GM12864 (cell line): ENCODE results near the gene AKAP8L.

Source experiments
- DNase-seq: peaks from one replicate; pipeline ENCODE4 v3.0.0-alpha.2; 2011; ENCODE audit warnings: low read depth
- H3K4me3 ChIP-seq: 2 replicates; pipeline ENCODE4 v1.5.1; 2011; ENCODE audit warnings: mild to moderate bottlenecking, low read depth, low read length, control low read depth
- TF ChIP-seq, protein P1 (sequence below): IDR thresholded peaks from 2 replicates; pipeline ENCODE4 v1.5.1; 2011; ENCODE audit warnings: low read depth, mild to moderate bottlenecking, moderate library complexity, low read length, control low read depth, inconsistent platforms; ENCODE audit errors: missing control alignments

Gene AKAP8L

DNA sequence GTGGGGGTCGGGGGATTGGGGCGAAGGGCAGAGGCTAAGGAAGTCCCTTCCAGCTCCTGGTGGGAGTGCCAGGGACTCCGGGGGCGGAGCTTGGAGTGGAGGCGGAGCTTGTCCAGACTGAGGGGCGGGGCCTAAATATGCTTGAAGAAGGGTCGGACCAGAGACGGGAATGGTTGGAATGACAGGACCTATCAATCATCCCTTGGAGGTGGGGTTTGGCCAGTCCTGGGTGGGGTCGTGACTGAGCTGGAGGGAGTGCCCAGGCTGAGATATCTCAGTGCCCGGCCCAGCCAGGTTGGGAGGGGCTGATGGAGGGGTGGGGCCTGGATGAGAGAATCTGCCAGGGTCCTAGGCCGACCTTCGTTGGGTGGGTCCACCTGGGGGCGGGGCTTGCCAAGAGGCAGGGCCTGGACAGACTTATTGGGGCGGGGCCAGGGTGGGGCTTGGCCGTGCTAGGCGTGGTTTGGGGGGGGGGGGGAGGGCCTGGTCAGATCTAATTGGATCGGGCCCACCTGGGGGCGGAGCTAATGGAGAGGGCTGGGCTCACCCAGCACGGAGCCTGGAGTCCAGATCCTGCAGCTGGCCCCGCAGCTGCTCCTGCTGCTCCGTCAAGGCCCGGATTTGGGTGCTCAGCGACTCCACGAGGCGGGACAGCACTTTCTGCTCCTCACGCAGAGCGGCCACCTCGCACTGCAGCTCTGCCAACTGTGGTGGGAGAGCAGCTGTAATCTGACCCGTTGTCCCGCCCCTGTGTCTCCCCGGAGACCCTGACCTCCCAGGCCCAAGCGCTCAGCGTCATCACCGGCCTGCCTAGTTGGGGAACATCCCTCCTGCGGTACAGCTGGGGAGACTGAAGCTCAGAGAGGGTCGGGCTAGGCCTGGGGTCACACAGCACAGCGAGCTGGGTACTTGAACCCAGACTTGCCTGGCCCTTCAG lies 33.6 kb upstream of the AKAP8L start:
- no peak for DNase-seq
- H3K4me3 ChIP-seq, result no peak overlapping the region
- TF ChIP-seq, protein P1, sequence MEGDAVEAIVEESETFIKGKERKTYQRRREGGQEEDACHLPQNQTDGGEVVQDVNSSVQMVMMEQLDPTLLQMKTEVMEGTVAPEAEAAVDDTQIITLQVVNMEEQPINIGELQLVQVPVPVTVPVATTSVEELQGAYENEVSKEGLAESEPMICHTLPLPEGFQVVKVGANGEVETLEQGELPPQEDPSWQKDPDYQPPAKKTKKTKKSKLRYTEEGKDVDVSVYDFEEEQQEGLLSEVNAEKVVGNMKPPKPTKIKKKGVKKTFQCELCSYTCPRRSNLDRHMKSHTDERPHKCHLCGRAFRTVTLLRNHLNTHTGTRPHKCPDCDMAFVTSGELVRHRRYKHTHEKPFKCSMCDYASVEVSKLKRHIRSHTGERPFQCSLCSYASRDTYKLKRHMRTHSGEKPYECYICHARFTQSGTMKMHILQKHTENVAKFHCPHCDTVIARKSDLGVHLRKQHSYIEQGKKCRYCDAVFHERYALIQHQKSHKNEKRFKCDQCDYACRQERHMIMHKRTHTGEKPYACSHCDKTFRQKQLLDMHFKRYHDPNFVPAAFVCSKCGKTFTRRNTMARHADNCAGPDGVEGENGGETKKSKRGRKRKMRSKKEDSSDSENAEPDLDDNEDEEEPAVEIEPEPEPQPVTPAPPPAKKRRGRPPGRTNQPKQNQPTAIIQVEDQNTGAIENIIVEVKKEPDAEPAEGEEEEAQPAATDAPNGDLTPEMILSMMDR, result no peak

DNA sequence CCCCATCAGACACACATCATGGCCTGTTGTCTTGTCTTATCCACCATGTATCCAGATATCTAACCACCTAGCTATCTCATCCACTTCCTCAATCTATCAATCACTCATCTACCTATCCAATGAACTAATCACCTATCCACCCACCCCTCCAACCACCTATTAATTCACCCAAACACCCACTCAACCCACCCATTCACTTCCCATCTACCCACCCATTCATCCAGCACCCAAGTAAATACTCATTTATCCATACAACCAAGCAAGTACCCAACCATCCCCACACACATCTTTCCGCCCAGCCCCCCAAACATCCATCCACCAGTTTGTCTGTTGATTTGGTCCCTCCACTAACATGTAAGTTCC lies 31.7 kb upstream of the AKAP8L start:
- DNase-seq, result no peak
- no peak overlapping the region for H3K4me3 ChIP-seq
- TF ChIP-seq, protein P1, result no peak

DNA sequence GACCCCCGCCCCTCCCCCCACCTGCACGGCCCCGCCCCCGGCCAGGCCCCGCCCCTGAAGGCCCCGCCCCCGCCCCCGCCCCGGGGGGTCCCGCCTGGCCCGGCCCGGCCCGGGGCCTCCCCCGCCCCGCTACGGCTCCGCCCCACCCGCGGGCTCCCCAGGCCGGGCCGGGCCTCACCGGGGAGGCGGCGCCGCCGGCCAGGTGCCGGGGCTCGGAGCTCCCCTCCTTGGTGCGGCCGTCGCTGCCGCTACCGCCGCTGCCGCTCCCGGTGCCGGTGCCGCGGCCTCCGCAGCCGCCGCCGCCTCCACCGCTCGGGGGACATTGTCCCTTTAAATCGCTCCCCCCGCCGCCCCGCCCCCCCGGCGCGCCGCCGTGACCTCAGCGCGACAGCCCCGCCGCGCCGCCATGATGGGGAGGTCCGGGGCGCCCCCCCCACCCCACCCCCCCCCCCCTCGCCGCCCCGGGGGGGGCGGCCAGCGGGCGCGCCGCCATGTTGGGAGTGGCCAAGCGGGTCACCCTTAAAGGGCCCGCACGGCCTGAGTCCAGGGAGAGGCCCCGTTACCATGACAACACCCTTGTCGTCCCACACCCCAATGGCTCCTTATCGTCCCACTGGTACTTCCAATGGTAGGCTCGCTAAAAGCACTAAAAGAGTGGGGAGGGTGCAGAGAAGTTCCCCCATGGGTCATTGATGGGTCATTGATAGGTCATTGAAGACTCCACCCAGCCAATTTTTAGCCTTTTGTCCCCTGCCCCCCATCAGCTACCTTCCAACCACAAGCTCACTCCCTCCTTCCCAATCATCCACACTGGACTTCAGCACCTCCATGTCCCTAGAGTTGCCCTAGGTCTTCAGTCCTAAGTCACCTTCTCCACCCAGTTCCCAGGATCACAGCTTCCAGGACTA lies 31.1 kb upstream of the AKAP8L start, which contains the start of gene WIZ:
TSS of gene WIZ (minus strand) at position 337 of the 908 bp plus-strand sequence. CDS start 1,649 bp downstream, outside the sequence.
- TF ChIP-seq, protein P1, result no peak
- H3K4me3 ChIP-seq, result peak within 1 kb of the TSS; percentile 58
- DNase-seq, result no peak

DNA sequence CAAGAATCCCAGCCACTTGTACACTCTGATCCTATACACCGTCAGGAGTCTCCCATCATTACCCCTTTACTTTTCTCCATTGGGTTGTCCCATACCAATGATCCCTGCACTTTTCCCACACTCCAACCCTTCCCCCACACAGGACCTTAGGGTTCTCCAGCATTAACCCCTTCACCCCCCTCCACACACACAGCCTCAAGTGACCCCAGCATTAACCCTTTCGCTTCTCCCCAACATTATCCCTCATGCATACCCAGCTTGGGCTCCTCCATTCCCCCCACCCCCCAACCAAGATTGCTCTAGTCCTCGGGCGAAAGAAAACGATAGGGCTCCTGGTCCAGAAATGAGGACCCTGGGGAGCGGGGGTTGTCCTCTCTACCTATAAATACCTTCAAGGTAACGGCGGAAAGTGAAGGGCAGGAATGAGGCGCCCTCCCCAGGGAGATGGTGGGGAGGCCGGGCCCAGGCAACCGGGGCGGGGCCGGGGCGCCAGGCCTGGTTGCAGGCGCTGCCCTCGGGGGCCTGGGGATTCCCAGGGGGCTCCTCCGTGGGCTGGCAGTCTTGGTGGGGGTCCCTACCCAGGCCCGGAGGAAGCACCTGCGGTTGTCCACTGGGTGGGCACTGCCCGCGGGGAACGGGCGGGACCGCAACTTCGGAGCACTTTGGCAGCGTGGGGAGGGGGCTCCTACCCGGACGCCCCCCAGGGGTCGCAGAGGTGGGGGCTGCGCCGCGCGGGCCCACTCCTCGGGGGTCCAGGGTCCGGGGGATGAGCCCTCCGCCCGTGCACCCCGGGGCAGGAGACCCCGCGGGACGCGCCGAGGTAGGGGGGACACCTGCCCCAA lies 30.2 kb upstream of the AKAP8L start:
- peak overlapping the region; percentile 58 for H3K4me3 ChIP-seq
- TF ChIP-seq, protein P1, result no peak
- no peak for DNase-seq

DNA sequence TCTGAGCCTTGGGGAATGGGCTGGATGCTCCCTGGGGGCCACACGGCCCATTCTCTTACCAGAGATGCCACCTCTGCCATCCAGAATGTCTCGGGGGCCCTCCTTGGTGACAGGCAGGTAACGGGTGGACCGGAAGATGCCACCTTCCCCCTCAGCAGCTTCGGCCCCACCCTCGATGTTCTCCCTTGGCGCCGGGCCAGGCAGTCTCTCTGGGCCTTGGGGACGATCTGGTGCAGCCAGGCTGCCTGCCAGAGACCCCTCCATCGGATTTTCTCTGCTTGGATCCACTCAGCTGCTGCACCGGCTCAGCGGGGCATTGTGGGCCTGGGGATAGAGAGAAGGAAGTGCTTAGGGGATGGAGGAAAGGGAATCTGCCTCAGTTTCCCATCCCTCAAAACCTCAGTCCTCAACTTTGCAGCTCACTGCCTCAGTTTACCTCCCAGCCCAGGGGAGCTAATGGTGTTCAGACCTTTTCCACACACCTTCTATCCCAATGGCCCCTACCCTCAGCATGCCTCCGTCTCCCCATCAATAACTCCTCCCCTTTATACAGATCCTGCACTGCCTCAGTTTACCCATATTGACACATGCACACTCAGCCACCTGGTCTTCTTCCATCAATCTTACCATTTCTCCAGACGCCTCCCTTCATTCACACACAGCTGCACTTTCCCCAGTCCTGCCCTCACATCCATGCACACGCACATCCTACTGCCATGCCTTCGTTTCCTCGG lies 29.4 kb upstream of the AKAP8L start:
- no peak overlapping the region for H3K4me3 ChIP-seq
- no peak for DNase-seq
- TF ChIP-seq, protein P1, result no peak

DNA sequence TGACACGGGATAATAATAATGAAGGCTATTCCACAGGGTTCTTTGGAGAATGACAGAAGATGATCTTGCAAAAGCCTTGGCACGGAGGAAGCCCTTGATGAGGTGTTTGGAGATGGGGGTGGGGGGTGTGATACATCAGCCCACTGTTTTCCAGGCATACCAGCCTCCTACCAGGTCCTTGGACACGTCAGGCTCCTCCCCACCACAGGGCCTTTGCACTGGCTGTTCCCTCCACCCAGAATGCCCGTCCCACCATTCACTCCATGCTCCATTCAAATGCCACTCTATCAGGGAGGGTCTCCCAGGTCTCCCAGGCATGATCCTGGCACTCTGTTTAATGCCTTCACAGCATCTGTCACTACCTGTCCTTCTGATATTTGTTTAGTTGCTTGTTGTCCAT lies 28.3 kb upstream of the AKAP8L start:
- DNase-seq, result no peak

More for the DNA sequence above, 28.3 kb upstream of the AKAP8L start:
- TF ChIP-seq, protein P1, result no peak
- no peak overlapping the region for H3K4me3 ChIP-seq
